KOPT-K1 (cell line): ENCODE results near the gene CD81.

Experiments used
- H3K27ac ChIP-seq: fragments of 200-600 bp; sonication (generic); 2 replicates; pipeline ENCODE4 v1.5.1; 2016; ENCODE audit warnings: antibody characterized with exemption, mild to moderate bottlenecking, low read depth, low read length; ENCODE audit not compliant: poor library complexity, severe bottlenecking
- H3K36me3 ChIP-seq: fragments of 200-600 bp; sonication (generic); 2 replicates; pipeline ENCODE4 v1.5.1; 2017; ENCODE audit warnings: antibody characterized with exemption, mild to moderate bottlenecking, low read length, moderate library complexity; ENCODE audit not compliant: insufficient read depth
- H3K9me3 ChIP-seq: fragments of 200-600 bp; sonication (generic); 2 replicates; pipeline ENCODE4 v1.5.1; 2017; ENCODE audit warnings: antibody characterized with exemption, low read length, mild to moderate bottlenecking; ENCODE audit not compliant: insufficient read depth, poor library complexity, severe bottlenecking

The CD81 gene

GRCh38 chr11:2377511-2378443 is 667 bp downstream of the CD81 start:
- Histone ChIP-seq H3K27ac (peak overlapping the region; percentile 79), H3K36me3 (peaks cover 24% of the 10 kb centered on the region; the same call in 1 of the 2 replicates)

GRCh38 chr11:2378527-2379210 is 1.6 kb downstream of the CD81 start:
- H3K27ac ChIP-seq, result peak overlapping the region; percentile 79
- H3K36me3 ChIP-seq, result peaks cover 24% of the 10 kb centered on the region; the same call in 1 of the 2 replicates
- no peaks in the 10 kb centered on the region for H3K9me3 ChIP-seq

More at GRCh38 chr11:2377511-2378443, 667 bp downstream of the CD81 start:
- no peaks in the 10 kb centered on the region for H3K9me3 ChIP-seq

GRCh38 chr11:2379466-2380174 is 2.5 kb downstream of the CD81 start:
- Histone ChIP-seq H3K27ac (no peak overlapping the region), H3K36me3 (peaks cover 26% of the 10 kb centered on the region; the same call in 1 of the 2 replicates), H3K9me3 (no peaks in the 10 kb centered on the region)

GRCh38 chr11:2380396-2380795 is 3.3 kb downstream of the CD81 start:
- no peaks in the 10 kb centered on the region for H3K9me3 ChIP-seq
- H3K27ac ChIP-seq, result no peak overlapping the region
- H3K36me3 ChIP-seq, result peaks cover 32% of the 10 kb centered on the region; the same call in 1 of the 2 replicates

GRCh38 chr11:2380807-2381350 is 3.8 kb downstream of the CD81 start:
- Histone ChIP-seq H3K36me3 (peaks cover 33% of the 10 kb centered on the region; the same call in 1 of the 2 replicates), H3K27ac (no peak overlapping the region), H3K9me3 (no peaks in the 10 kb centered on the region)

- Histone ChIP-seq H3K27ac (no peak overlapping the region), H3K9me3 (no peaks in the 10 kb centered on the region), H3K36me3 (peaks cover 40% of the 10 kb centered on the region; the same call in 1 of the 2 replicates)
These were observed 4.5 kb downstream of the CD81 start for GRCh38 chr11:2381494-2382128.

- Histone ChIP-seq H3K36me3 (peaks cover 42% of the 10 kb centered on the region; the same call in 1 of the 2 replicates), H3K27ac (no peak overlapping the region), H3K9me3 (no peaks in the 10 kb centered on the region)
These were observed 5.0 kb downstream of the CD81 start for GRCh38 chr11:2382129-2382517.

GRCh38 chr11:2382936-2383851 is 6.1 kb downstream of the CD81 start:
- no peak overlapping the region for H3K27ac ChIP-seq
- peaks cover 42% of the 10 kb centered on the region; the same call in 1 of the 2 replicates for H3K36me3 ChIP-seq
- no peaks in the 10 kb centered on the region for H3K9me3 ChIP-seq

GRCh38 chr11:2383852-2384804 is 7.0 kb downstream of the CD81 start:
- Histone ChIP-seq H3K9me3 (no peaks in the 10 kb centered on the region), H3K27ac (peak overlapping the region; percentile 71), H3K36me3 (peaks cover 37% of the 10 kb centered on the region; the same call in 1 of the 2 replicates)

GRCh38 chr11:2385156-2386151 is 8.3 kb downstream of the CD81 start:
- peak overlapping the region; percentile 71 for H3K27ac ChIP-seq
- H3K36me3 ChIP-seq, result peaks cover 36% of the 10 kb centered on the region; the same call in 1 of the 2 replicates
- H3K9me3 ChIP-seq, result no peaks in the 10 kb centered on the region

- no peaks in the 10 kb centered on the region for H3K9me3 ChIP-seq
- peak overlapping the region; percentile 71 for H3K27ac ChIP-seq
- peaks cover 36% of the 10 kb centered on the region; the same call in 1 of the 2 replicates for H3K36me3 ChIP-seq
These were observed 9.5 kb downstream of the CD81 start for GRCh38 chr11:2386591-2386990.
